Erythroblast (primary cell): ENCODE results near the gene DNASE1L3.

Experiments
- GATA1 ChIP-seq: IDR thresholded peaks from 2 replicates; pipeline ENCODE4 v1.6.1; 2011; ENCODE audit warnings: low read depth, mild to moderate bottlenecking, control low read depth, low read length, moderate library complexity
- POLR2A ChIP-seq: IDR thresholded peaks from 2 replicates; pipeline ENCODE4 v1.6.1; 2011; ENCODE audit warnings: mild to moderate bottlenecking, low read length

GRCh38 chr3:58222161-58222724, 11.5 kb upstream of the DNASE1L3 start:
- TF ChIP-seq POLR2A (no peak), GATA1 (no peak)
